Measurements from ENCODE around the gene SLITRK3. TPM values are rescaled to one million over a fixed set of nuclear protein-coding genes. Genes with fewer than 3 reads are reported as not detected.
"Not testable (repeated sequence)": the region's sequence is repeated elsewhere in the genome, so short reads cannot be mapped to it uniquely, and the experiment has no call there.

SLITRK3 gene
- total RNA-seq, 2 donors from 2014 or later = 0.17 to 0.48 TPM

- intact Hi-C loops (cut with DNase I) = no loop called here
- no peak for DNase-seq
- H3K9ac ChIP-seq (ENCODE audit: low read depth in 2 of 2, low read length in 2 of 2) = no peak overlapping the region
- H3K4me1 ChIP-seq = peaks cover 5% of the 10 kb centered on the region
- no peak overlapping the region for H3K27ac ChIP-seq
- H3K4me3 ChIP-seq = no peak overlapping the region
- H3K27me3 ChIP-seq = no peaks in the 10 kb centered on the region
- no peak for TF ChIP-seq CTCF (IDR thresholded peaks at IDR 0.05)
- H3K9me3 ChIP-seq = no peaks in the 10 kb centered on the region
- H3K36me3 ChIP-seq = no peaks in the 10 kb centered on the region
Observed at GRCh38 chr3:165144271-165144670, 51.9 kb downstream of the SLITRK3 start.

GRCh38 chr3:165139918-165140317, 56.3 kb downstream of the SLITRK3 start:
- H3K27ac ChIP-seq; H3K36me3 ChIP-seq; intact Hi-C loops (cut with DNase I); H3K4me1 ChIP-seq; H3K27me3 ChIP-seq; H3K4me3 ChIP-seq; H3K9me3 ChIP-seq; DNase-seq; H3K9ac ChIP-seq (ENCODE audit: low read depth in 2 of 2, low read length in 2 of 2): not testable (repeated sequence)

Other genes with a start within 250 kb of the SLITRK3 start
- gene SI, start 117.9 kb downstream of the SLITRK3 start, total RNA-seq = 10 to 100 TPM; 42.4 to 66.1 TPM

Data from colonic mucosa (tissue), 4 donors.